GM12878 (cell line): Measurements from ENCODE around the gene COL5A1. TPM values are rescaled to one million over a fixed set of nuclear protein-coding genes. Genes with fewer than 3 reads are reported as not detected.

Experiments used
- ATAC-seq: fragments of 200-7000 bp; cut with Tn5 transposase; 3 replicates; pipeline ENCODE4 v1.9.1; 2020; ENCODE audit warnings: mild to moderate bottlenecking, moderate library complexity
- BruUV-seq: library from RNA; stranded (reverse); fragments of 400-500 nt; replicated peaks from 2 replicates; lab custom pipeline; 2021; lab: Mats Ljungman, UMichigan
- CTCF ChIA-PET: fragments of 300-600 bp; sonication (Branson Sonifier 250); formaldehyde crosslinking; extraction: SDS; loops from one replicate; lab custom pipeline; 2021; ENCODE audit warnings: inconsistent platforms; lab: Yijun Ruan, JAX
- POLR2A ChIA-PET: fragments of 350-600 bp; formaldehyde crosslinking; extraction: SDS; loops from one replicate; lab custom pipeline; 2021; ENCODE audit warnings: inconsistent platforms; lab: Charles Lee
- RAD21 ChIA-PET: fragments of 300-600 bp; sonication (Branson Sonifier 250); formaldehyde crosslinking; loops from one replicate; lab custom pipeline; 2023; ENCODE audit warnings: antibody characterized with exemption; ENCODE audit not compliant: unreplicated experiment; lab: Charles Lee
- SMC1A ChIA-PET: fragments of 300-600 bp; sonication (Branson Sonifier 250); formaldehyde crosslinking; loops from one replicate; lab custom pipeline; 2023; ENCODE audit not compliant: unreplicated experiment, uncharacterized antibody; lab: Charles Lee
- DNase-seq: peaks from one replicate; pipeline ENCODE4 v3.0.0-alpha.2; 2011; ENCODE audit warnings: low read depth, low spot score
- FAIRE-seq: peaks from 3 replicates; lab custom pipeline; 2011; peaks lifted over from hg19 to GRCh38; lab: Jason Lieb, UNC
- H2AFZ ChIP-seq: 2 replicates; pipeline ENCODE4 v1.6.0; 2011; ENCODE audit warnings: low read depth, low read length, control low read depth; ENCODE audit not compliant: control insufficient read depth
- H3K27ac ChIP-seq: 2 replicates; pipeline ENCODE4 v1.5.1; 2011; ENCODE audit warnings: control low read depth; ENCODE audit not compliant: control insufficient read depth, insufficient read depth
- H3K27me3 ChIP-seq, 2 experiments: replicated peaks in 1 of 2; 2 replicates each; pipeline versions ENCODE4 v1.6.0 to v1.6.1; 2011; ENCODE audit warnings: low read length in 1 of 2; ENCODE audit not compliant: control insufficient read depth in 2 of 2, insufficient read depth in 2 of 2
- H3K36me3 ChIP-seq, 2 experiments: 2 replicates each; pipeline ENCODE4 v1.5.1; 2011; ENCODE audit warnings: low read length in 1 of 2; ENCODE audit not compliant: control insufficient read depth in 2 of 2, insufficient read depth in 2 of 2
- H3K4me1 ChIP-seq: 2 replicates; pipeline ENCODE4 v1.6.1; 2011; ENCODE audit warnings: mild to moderate bottlenecking, low read length, moderate library complexity, mixed read lengths; ENCODE audit not compliant: control insufficient read depth, insufficient read depth
- H3K4me2 ChIP-seq: 2 replicates; pipeline ENCODE4 v1.6.0; 2011; ENCODE audit warnings: control low read depth; ENCODE audit not compliant: control insufficient read depth, insufficient read depth
- H3K4me3 ChIP-seq: fragments of 200-600 bp; sonication (generic); 2 replicates; pipeline ENCODE4 v1.5.1; 2016
- H3K79me2 ChIP-seq: 2 replicates; pipeline ENCODE4 v1.6.0; 2011; ENCODE audit warnings: low read length; ENCODE audit not compliant: control insufficient read depth, insufficient read depth
- H3K9ac ChIP-seq: 2 replicates; pipeline ENCODE4 v1.8.0; 2011; ENCODE audit warnings: low read length, control low read depth, mixed read lengths; ENCODE audit not compliant: control insufficient read depth, insufficient read depth
- H3K9me3 ChIP-seq: replicated peaks from 3 replicates; pipeline ENCODE4 v1.5.1; 2011; ENCODE audit warnings: mild to moderate bottlenecking, low read length; ENCODE audit not compliant: control insufficient read depth, insufficient read depth
- H4K20me1 ChIP-seq: 2 replicates; pipeline ENCODE4 v1.6.0; 2011; ENCODE audit not compliant: control insufficient read depth, insufficient read depth
- ATF3 ChIP-seq: IDR thresholded peaks from 2 replicates; pipeline ENCODE4 v1.6.1; 2011; ENCODE audit warnings: low read depth, mild to moderate bottlenecking, low read length, moderate library complexity, borderline replicate concordance; ENCODE audit errors: extremely low read depth
- BHLHE40 ChIP-seq, 2 experiments: fragments of 450-650 bp in 1 of 2; IDR thresholded peaks; 2 replicates each; pipeline ENCODE4 v1.6.1; 2011 to 2017; ENCODE audit warnings: low read depth in 2 of 2, borderline replicate concordance in 1 of 2, improper control_type of control experiment in 1 of 2, low read length in 1 of 2, mild to moderate bottlenecking in 1 of 2
- BRCA1 ChIP-seq: IDR thresholded peaks from 2 replicates; pipeline ENCODE4 v1.6.1; 2011; ENCODE audit warnings: low read depth, low read length, improper control_type of control experiment
- CEBPB ChIP-seq, 2 experiments: fragments of 150-350 bp in 1 of 2; IDR thresholded peaks; 2 replicates each; pipeline ENCODE4 v1.6.1; 2012 to 2014; ENCODE audit warnings: low read depth in 2 of 2, low read length in 2 of 2, borderline replicate concordance in 1 of 2, inconsistent platforms in 1 of 2
- DPF2 ChIP-seq: fragments of 450-650 bp; IDR thresholded peaks from 2 replicates; pipeline ENCODE4 v1.6.1; 2017; ENCODE audit warnings: mild to moderate bottlenecking
- IRF3 ChIP-seq: fragments of 450-650 bp; IDR thresholded peaks from 2 replicates; pipeline ENCODE4 v1.6.1; 2014; ENCODE audit warnings: mild to moderate bottlenecking
- KAT2A ChIP-seq: conservative IDR thresholded peaks from 2 replicates; pipeline ENCODE4 v1.6.1; 2011; ENCODE audit warnings: low read depth, low read length; ENCODE audit not compliant: control insufficient read depth
- MEF2B ChIP-seq: fragments of 450-650 bp; IDR thresholded peaks from 2 replicates; pipeline ENCODE4 v1.6.1; 2018; ENCODE audit warnings: mild to moderate bottlenecking, moderate library complexity; ENCODE audit not compliant: partially characterized antibody, poor library complexity, severe bottlenecking
- MLLT1 ChIP-seq: fragments of 450-650 bp; IDR thresholded peaks from 2 replicates; pipeline ENCODE4 v1.6.1; 2016; ENCODE audit warnings: mild to moderate bottlenecking
- NFYA ChIP-seq: IDR thresholded peaks from 2 replicates; pipeline ENCODE4 v1.6.1; 2011; ENCODE audit warnings: low read depth, mild to moderate bottlenecking, low read length, improper control_type of control experiment, borderline replicate concordance
- RELA ChIP-seq: fragments of 450-650 bp; IDR thresholded peaks from 2 replicates; pipeline ENCODE4 v1.8.0; 2014; ENCODE audit warnings: borderline replicate concordance; ENCODE audit not compliant: partially characterized antibody
- SPI1 ChIP-seq: IDR thresholded peaks from 2 replicates; pipeline ENCODE4 v1.6.1; 2011; ENCODE audit warnings: low read depth, mild to moderate bottlenecking, low read length, moderate library complexity, borderline replicate concordance; ENCODE audit not compliant: insufficient read depth
- SRF ChIP-seq, 2 experiments: IDR thresholded peaks; 2 replicates each; pipeline ENCODE4 v1.6.1; 2011; ENCODE audit warnings: low read depth in 2 of 2, low read length in 2 of 2, mild to moderate bottlenecking in 1 of 2, moderate library complexity in 1 of 2
- ZBTB11 ChIP-seq: fragments of 450-650 bp; formaldehyde crosslinking; IDR thresholded peaks from 2 replicates; pipeline ENCODE4 v1.5.0; 2022; ENCODE audit warnings: mild to moderate bottlenecking, missing genetic modification characterization
- WGBS: methylation state at CpG from one replicate; pipeline ENCODE4 v1.1.6; 2016; ENCODE audit warnings: low lambda C conversion rate; ENCODE audit not compliant: insufficient replicate concordance, insufficient coverage; ENCODE audit errors: missing lambda C conversion rate; 5-methylcytosine and 5-hydroxymethylcytosine counted together
- in situ Hi-C: fragments of 300-500 bp; cut with MboI; formaldehyde crosslinking; loops from 9 replicates; pipeline ENCODE4 v1.14.3; 2018; ENCODE audit warnings: mixed read lengths
- intact Hi-C: fragments of 100-400 bp; cut with micrococcal nuclease; formaldehyde crosslinking; loops from one replicate; pipeline ENCODE4 v1.14.2; 2022; ENCODE audit not compliant: unreplicated experiment
- polyA plus RNA-seq, 11 experiments: library from polyadenylated mRNA; depleted of rRNA in 4 of 11; unstranded in 6 of 11; stranded (reverse) in 5 of 11; fragments of >200 nt; fragmentation: Nextera tagmentation in 4 of 11; fragmentation: Illumina TruSeq in 1 of 11; extraction: Ambion mirVana in 4 of 11; extraction: Trizol in 1 of 11; gene quantifications; 1 replicate in 1 of 11; 2 replicates in 10 of 11; pipeline versions ENCODE4 v1.2.1 to v1.2.3, GENCODE V29; 2011 to 2016; ENCODE audit warnings: inconsistent platforms in 2 of 11, missing spikeins in 2 of 11, low read depth in 1 of 11
- total RNA-seq, 4 experiments: library from RNA; depleted of rRNA in 3 of 4; stranded (reverse); fragments of >200 nt in 3 of 4; fragmentation: Illumina TruSeq in 1 of 4; extraction: Trizol in 1 of 4; gene quantifications; 2 replicates each; pipeline versions ENCODE4 v1.2.1 to v1.2.3, GENCODE V29; 2013 to 2021
- TF ChIP-seq, protein P1 (sequence below): IDR thresholded peaks from 2 replicates; pipeline ENCODE4 v1.6.1; 2011; ENCODE audit warnings: low read depth, low read length, improper control_type of control experiment, borderline replicate concordance

COL5A1 gene
- total and polyA plus RNA-seq, 10 of the 15 experiments (the other 5 are each of a cell fraction or from before 2014, with no cell fraction given) = under 0.01 to 0.15 (median 0.13) TPM; not detected in 4

- SMC1A ChIA-PET = interaction anchor here (3.0 to 3.3 kb wide), 2 partner anchors 81 to 206 kb away, joined by 9 read pairs; no protein-coding TSS in a partner anchor
- Histone ChIP-seq H3K36me3 (no peaks in the 10 kb centered on the region), H4K20me1 (no peaks in the 10 kb centered on the region)
- BruUV-seq = no TSS peak
- FAIRE-seq = no peak
- no peak for TF ChIP-seq IRF3
- TF ChIP-seq, protein P1, sequence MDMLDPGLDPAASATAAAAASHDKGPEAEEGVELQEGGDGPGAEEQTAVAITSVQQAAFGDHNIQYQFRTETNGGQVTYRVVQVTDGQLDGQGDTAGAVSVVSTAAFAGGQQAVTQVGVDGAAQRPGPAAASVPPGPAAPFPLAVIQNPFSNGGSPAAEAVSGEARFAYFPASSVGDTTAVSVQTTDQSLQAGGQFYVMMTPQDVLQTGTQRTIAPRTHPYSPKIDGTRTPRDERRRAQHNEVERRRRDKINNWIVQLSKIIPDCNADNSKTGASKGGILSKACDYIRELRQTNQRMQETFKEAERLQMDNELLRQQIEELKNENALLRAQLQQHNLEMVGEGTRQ = no peak
- TF ChIP-seq ZBTB11 (CRISPR knock-in tag) = no peak
- no peak for TF ChIP-seq SRF (IDR thresholded peaks at IDR 0.05; ENCODE audit: low read depth in 2 of 2, low read length in 2 of 2)
- no peak for TF ChIP-seq RELA
- TF ChIP-seq SPI1 = no peak
- TF ChIP-seq CEBPB (IDR thresholded peaks at IDR 0.05; ENCODE audit: borderline replicate concordance in 1 of 2, low read depth in 2 of 2, low read length in 2 of 2) = no peak
- no peak for TF ChIP-seq BHLHE40 (IDR thresholded peaks at IDR 0.05; ENCODE audit: borderline replicate concordance in 1 of 2, low read depth in 2 of 2, low read length in 1 of 2)
- no peak for TF ChIP-seq MEF2B
- TF ChIP-seq ATF3 = no peak
- TF ChIP-seq BRCA1 = no peak
- TF ChIP-seq DPF2 = no peak
- no peak for TF ChIP-seq NFYA
- no peak for TF ChIP-seq KAT2A
- TF ChIP-seq MLLT1 = no peak
- TF ChIP-seq, all 136 proteins: peak for 0
- ChIA-PET CTCF (interaction anchor here (2.5 kb wide), 1 partner anchor 82 kb away, joined by 9 read pairs; no protein-coding TSS in a partner anchor), POLR2A (no interaction called here), RAD21 (interaction anchor here (1.6 to 2.0 kb wide), 2 partner anchors 14 to 81 kb away, joined by 4 read pairs; no protein-coding TSS in a partner anchor)
- Histone ChIP-seq H3K4me1 (peaks cover 6% of the 10 kb centered on the region; the same call in 1 of the 2 replicates), H3K27me3 (peaks cover 0 to 1% of the 10 kb centered on the region in 2 experiments; a peak in 1 of 4 replicates), H3K79me2 (no peaks in the 10 kb centered on the region), H3K27ac (no peak overlapping the region), H3K9ac (no peak overlapping the region), H3K4me2 (no peak overlapping the region), H3K4me3 (no peak overlapping the region), H2AFZ (no peak overlapping the region), H3K9me3 (no peaks in the 10 kb centered on the region)
- intact Hi-C loops (loop anchor here (5.0 kb wide), 1 partner anchor 205 kb away; no protein-coding TSS in a partner anchor), in situ Hi-C loops (no loop called here)
- WGBS = 46% methylated on average over 13 of the region's 13 CpGs
- DNase-seq = no peak
- ATAC-seq = no peak
Measured at GRCh38 chr9:134777153-134777552, 135.6 kb downstream of the COL5A1 start.
